Colonic mucosa (tissue), 4 donors: ENCODE data around the gene WDFY4. TPM values are rescaled to one million over a fixed set of nuclear protein-coding genes. Genes with fewer than 3 reads are reported as not detected.

Experiments
- DNase-seq: peaks from one replicate; pipeline ENCODE4 v3.0.0-alpha.2; 2020
- H3K27ac ChIP-seq: fragments of 200-600 bp; one replicate; pipeline ENCODE4 v1.8.0; 2021
- H3K27me3 ChIP-seq: fragments of 200-600 bp; one replicate; pipeline ENCODE4 v1.8.0; 2021
- H3K36me3 ChIP-seq: fragments of 200-600 bp; one replicate; pipeline ENCODE4 v1.8.0; 2021
- H3K4me1 ChIP-seq: fragments of 200-600 bp; one replicate; pipeline ENCODE4 v1.8.0; 2021; ENCODE audit warnings: mild to moderate bottlenecking
- H3K4me3 ChIP-seq: fragments of 200-600 bp; one replicate; pipeline ENCODE4 v1.8.0; 2021
- H3K9ac ChIP-seq, 2 donors: one replicate each; pipeline ENCODE4 v1.7.0; 2013; ENCODE audit warnings: control low read depth in 2 of 2, low read depth in 2 of 2, low read length in 2 of 2
- H3K9me3 ChIP-seq: fragments of 200-600 bp; one replicate; pipeline ENCODE4 v1.8.0; 2021
- CTCF ChIP-seq: fragments of 200-600 bp; IDR thresholded peaks from one replicate; pipeline ENCODE4 v1.8.0; 2022; ENCODE audit warnings: antibody characterized with exemption, mild to moderate bottlenecking
- intact Hi-C: fragments of 100-400 bp; cut with DNase I; formaldehyde crosslinking; loops from one replicate; pipeline ENCODE4 v1.14.1; 2022
- total RNA-seq, 2 donors: library from RNA; stranded (reverse); fragmentation: NEBNext Ultra II Directional in 1 of 2; extraction: Animal tissue kit (Norgen Biotek cat#: 25700) in 1 of 2; gene quantifications; one replicate each; pipeline ENCODE4 v1.2.1, GENCODE V29; 2021
- donor health status: healthy.
- donor health status: DM: no; HTN: no; CAD: no.
- donor health status: DM: no; HTN: no; CAD: no.

The WDFY4 gene
- total RNA-seq, 2 donors from 2014 or later: 1.5 to 1.6 TPM

- no peak for DNase-seq
- no peak for TF ChIP-seq CTCF
- Histone ChIP-seq H3K4me3 (no peak overlapping the region), H3K27ac (no peak overlapping the region), H3K9me3 (no peaks in the 10 kb centered on the region), H3K27me3 (no peaks in the 10 kb centered on the region), H3K36me3 (no peaks in the 10 kb centered on the region), H3K4me1 (no peaks in the 10 kb centered on the region), H3K9ac (no peak overlapping the region)
- intact Hi-C loops: no loop called here
Observed at GRCh38 chr10:48802611-48803071, 118.0 kb downstream of the WDFY4 start.

- H3K4me1 ChIP-seq: no peaks in the 10 kb centered on the region
Observed at GRCh38 chr10:48803801-48804584, 119.3 kb downstream of the WDFY4 start.

GRCh38 chr10:48804740-48805182, 120.1 kb downstream of the WDFY4 start:
- Histone ChIP-seq H3K9me3 (no peaks in the 10 kb centered on the region), H3K4me1 (no peaks in the 10 kb centered on the region), H3K27me3 (no peaks in the 10 kb centered on the region), H3K36me3 (no peaks in the 10 kb centered on the region), H3K4me3 (no peak overlapping the region), H3K27ac (no peak overlapping the region), H3K9ac (no peak overlapping the region)
- intact Hi-C loops: no loop called here
- no peak for TF ChIP-seq CTCF
- DNase-seq: no peak

More at GRCh38 chr10:48803801-48804584, 119.3 kb downstream of the WDFY4 start:
- Histone ChIP-seq H3K27me3 (no peaks in the 10 kb centered on the region), H3K9me3 (no peaks in the 10 kb centered on the region), H3K4me3 (no peak overlapping the region), H3K36me3 (no peaks in the 10 kb centered on the region), H3K27ac (no peak overlapping the region), H3K9ac (no peak overlapping the region)
- intact Hi-C loops: no loop called here
- DNase-seq: no peak
- no peak for TF ChIP-seq CTCF

- Histone ChIP-seq H3K27me3 (no peaks in the 10 kb centered on the region), H3K9ac (no peak overlapping the region), H3K9me3 (no peaks in the 10 kb centered on the region), H3K36me3 (no peaks in the 10 kb centered on the region), H3K4me1 (no peaks in the 10 kb centered on the region), H3K4me3 (no peak overlapping the region), H3K27ac (no peak overlapping the region)
- no peak for DNase-seq
- intact Hi-C loops: no loop called here
- TF ChIP-seq CTCF: no peak
Observed at GRCh38 chr10:48805411-48805810, 120.7 kb downstream of the WDFY4 start.

- Histone ChIP-seq H3K36me3 (no peaks in the 10 kb centered on the region), H3K9me3 (no peaks in the 10 kb centered on the region), H3K4me1 (no peaks in the 10 kb centered on the region), H3K27ac (no peak overlapping the region), H3K27me3 (no peaks in the 10 kb centered on the region), H3K4me3 (no peak overlapping the region), H3K9ac (no peak overlapping the region)
- intact Hi-C loops: no loop called here
- no peak for TF ChIP-seq CTCF
- no peak for DNase-seq
Observed at GRCh38 chr10:48805848-48806247, 121.2 kb downstream of the WDFY4 start.
